HFFc6 (cell line): ENCODE results near the gene SLF2. TPM values are rescaled to one million over a fixed set of nuclear protein-coding genes. Genes with fewer than 3 reads are reported as not detected.

Source experiments
- DNase-seq: peaks from one replicate; pipeline ENCODE4 v3.0.0-alpha.2; 2018
- H3K27ac Mint-ChIP-seq: 2 replicates; pipeline ENCODE4 v1.8.0; 2020; ENCODE audit warnings: mild to moderate bottlenecking, mixed read lengths
- H3K27me3 Mint-ChIP-seq: 2 replicates; pipeline ENCODE4 v1.8.0; 2021; ENCODE audit warnings: mild to moderate bottlenecking, moderate library complexity, mixed read lengths; ENCODE audit not compliant: insufficient read depth
- H3K36me3 Mint-ChIP-seq: 2 replicates; pipeline ENCODE4 v1.8.0; 2021; ENCODE audit warnings: low read depth, mixed read lengths
- H3K4me1 Mint-ChIP-seq: 2 replicates; pipeline ENCODE4 v1.8.0; 2020; ENCODE audit warnings: low read depth, mixed read lengths
- H3K4me3 Mint-ChIP-seq: 2 replicates; pipeline ENCODE4 v1.8.0; 2020; ENCODE audit warnings: mild to moderate bottlenecking, moderate library complexity, mixed read lengths
- H3K9me3 Mint-ChIP-seq: 2 replicates; pipeline ENCODE4 v1.8.0; 2020; ENCODE audit warnings: mild to moderate bottlenecking, mixed read lengths
- CTCF ChIP-seq: fragments of 200-600 bp; sonication (generic); IDR thresholded peaks from 2 replicates; pipeline ENCODE4 v1.5.0; 2021; ENCODE audit warnings: antibody characterized with exemption, mild to moderate bottlenecking
- microRNA-seq: library from miRNA; unstranded; fragments of <30 nt; microRNA quantifications from one replicate; pipeline ENCODE4, GENCODE V29; 2019
- total RNA-seq, 6 experiments: library from RNA; stranded (reverse); fragmentation: NEBNext Ultra II Directional; extraction: Animal tissue kit (Norgen Biotek cat#: 25700); gene quantifications; 2 replicates in 1 of 6; 3 replicates in 5 of 6; pipeline ENCODE4 v1.2.3, GENCODE V29; 2021

SLF2 gene
- total RNA-seq, 6 experiments from 2014 or later = 15.8 to 23.2 (median 20.9) TPM

GRCh38 chr10:101012525-101013364, 100.0 kb downstream of the SLF2 start:
- peak; percentile 94 for DNase-seq
- Mint-ChIP-seq H3K4me1 (peaks cover 48% of the 10 kb centered on the region), H3K27ac (peak overlapping the region; percentile 85), H3K27me3 (peaks cover 7% of the 10 kb centered on the region; the same call in 1 of the 2 replicates), H3K9me3 (no peaks in the 10 kb centered on the region), H3K36me3 (no peaks in the 10 kb centered on the region), H3K4me3 (peak overlapping the region; percentile 45)
- peak; percentile 96 for TF ChIP-seq CTCF

- H3K36me3 Mint-ChIP-seq = no peaks in the 10 kb centered on the region
- peak overlapping the region; percentile 85 for H3K27ac Mint-ChIP-seq
- H3K27me3 Mint-ChIP-seq = peaks cover 7% of the 10 kb centered on the region
- peak overlapping the region; percentile 45 for H3K4me3 Mint-ChIP-seq
- DNase-seq = no peak
- H3K9me3 Mint-ChIP-seq = no peaks in the 10 kb centered on the region
- peaks cover 41% of the 10 kb centered on the region for H3K4me1 Mint-ChIP-seq
- TF ChIP-seq CTCF = no peak
Measured at GRCh38 chr10:101013365-101013825, 100.6 kb downstream of the SLF2 start.

GRCh38 chr10:101014230-101014884, 101.6 kb downstream of the SLF2 start:
- DNase-seq = peak; percentile 55
- peak overlapping the region; percentile 12; the same call in 1 of the 2 replicates for H3K4me3 Mint-ChIP-seq
- H3K27me3 Mint-ChIP-seq = peaks cover 9% of the 10 kb centered on the region
- TF ChIP-seq CTCF = peak; percentile 88
- peak overlapping the region; percentile 83 for H3K27ac Mint-ChIP-seq
- no peaks in the 10 kb centered on the region for H3K36me3 Mint-ChIP-seq
- H3K9me3 Mint-ChIP-seq = no peaks in the 10 kb centered on the region
- H3K4me1 Mint-ChIP-seq = peaks cover 41% of the 10 kb centered on the region

Small RNAs within 50 kb of the gene (microRNA-seq; reads per million reads assigned to microRNA genes)
- not detected for gene MIR608

Other genes with a start within 250 kb of the SLF2 start
- gene PAX2, start 167.4 kb upstream of the SLF2 start, total RNA-seq = not detected
- gene SEMA4G, start 56.5 kb downstream of the SLF2 start, total RNA-seq = 1 to 10 TPM; 1.2 to 2.2 (median 1.9) TPM
- 100 to 1,000 TPM; 101 to 120 (median 115) TPM for gene MRPL43, start 74.5 kb downstream of the SLF2 start, total RNA-seq
- gene TWNK, start 74.6 kb downstream of the SLF2 start, total RNA-seq = 1 to 10 TPM; 5.7 to 9.5 (median 7.0) TPM
- 10 to 100 TPM; 66.8 to 80.5 (median 74.6) TPM for gene LZTS2, start 86.8 kb downstream of the SLF2 start, total RNA-seq
- 1 to 10 TPM; 1.1 to 1.9 (median 1.2) TPM for gene PDZD7, start 118.2 kb downstream of the SLF2 start, total RNA-seq
- 10 to 100 TPM; 44.1 to 57.4 (median 50.5) TPM for gene SFXN3, start 118.3 kb downstream of the SLF2 start, total RNA-seq
- 10 to 100 TPM; 14.5 to 21.1 (median 19.9) TPM for gene KAZALD1, start 149.0 kb downstream of the SLF2 start, total RNA-seq
- gene TLX1, start 218.3 kb downstream of the SLF2 start, total RNA-seq = not detected